ENCODE data around the gene ACOT11.

- TF ChIP-seq CTCF (IDR thresholded peaks at IDR 0.05): no peak
- TF ChIP-seq POLR2AphosphoS5 (IDR thresholded peaks at IDR 0.05): no peak
- no peak for TF ChIP-seq POLR2A (IDR thresholded peaks at IDR 0.05)
These were observed 75.4 kb downstream of the ACOT11 start, which contains the start of gene FAM151A for GRCh38 chr1:54623216-54624007.

All from breast epithelium (tissue), 3 donors.